HL-60 (cell line): Measurements from ENCODE around the gene SLAMF9.

Experiments
- DNase-seq, 2 experiments: peaks; one replicate each; pipeline ENCODE4 v3.0.0-alpha.2; 2010 to 2020; ENCODE audit warnings: low read depth in 1 of 2, low spot score in 1 of 2
- H3K27ac ChIP-seq: fragments of 250-450 bp; sonication (Bioruptor Pico); replicated peaks from 2 replicates; pipeline ENCODE4 v1.5.1; 2020; ENCODE audit warnings: mild to moderate bottlenecking, moderate library complexity
- H3K27me3 ChIP-seq: fragments of 250-450 bp; sonication (Bioruptor Pico); 2 replicates; pipeline ENCODE4 v1.5.1; 2021; ENCODE audit warnings: mild to moderate bottlenecking, moderate library complexity; ENCODE audit not compliant: insufficient read depth, poor library complexity, severe bottlenecking
- H3K4me3 ChIP-seq: replicated peaks from 2 replicates; pipeline ENCODE4 v1.5.1; 2011; ENCODE audit warnings: mild to moderate bottlenecking, control low read depth, low read length; ENCODE audit not compliant: insufficient read depth
- GABPA ChIP-seq: IDR thresholded peaks from 2 replicates; pipeline ENCODE4 v1.6.1; 2012; ENCODE audit warnings: low read depth
- POLR2AphosphoS5 ChIP-seq: IDR thresholded peaks from 2 replicates; pipeline ENCODE4 v1.6.1; 2012; ENCODE audit warnings: low read depth
- REST ChIP-seq: IDR thresholded peaks from 2 replicates; pipeline ENCODE4 v1.6.1; 2012; ENCODE audit warnings: low read depth; ENCODE audit not compliant: insufficient replicate concordance
- SPI1 ChIP-seq: IDR thresholded peaks from 2 replicates; pipeline ENCODE4 v1.6.1; 2012; ENCODE audit warnings: low read depth, mild to moderate bottlenecking, borderline replicate concordance
- TF ChIP-seq, protein P1 (sequence below): IDR thresholded peaks from one replicate; pipeline ENCODE4 v1.5.1; 2011; ENCODE audit warnings: low read length, control low read depth, inconsistent platforms; ENCODE audit not compliant: insufficient read depth

The SLAMF9 gene

DNA sequence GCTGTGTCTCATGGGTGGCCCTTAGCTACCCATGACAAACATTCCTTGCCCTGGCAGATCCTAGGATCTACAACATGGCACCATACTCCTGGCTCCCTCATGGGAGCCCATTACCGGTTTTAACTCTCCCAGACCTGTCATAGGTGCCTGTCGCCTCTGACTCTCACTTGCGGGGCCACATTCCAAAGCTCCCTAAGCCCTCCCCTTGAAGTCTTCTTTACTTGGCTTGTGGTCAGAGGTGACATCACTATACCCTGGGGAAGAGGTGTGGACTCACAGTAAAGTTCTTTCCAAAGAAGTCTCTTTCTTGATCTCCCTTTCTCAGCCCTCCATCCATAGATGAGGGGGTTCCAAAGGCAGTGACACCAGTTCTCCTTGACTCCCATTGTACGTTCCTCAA lies 5.4 kb upstream of the SLAMF9 start:
- TF ChIP-seq SPI1 (no peak), REST (no peak), POLR2AphosphoS5 (no peak)
- Histone ChIP-seq H3K27me3 (peaks cover 4% of the 10 kb centered on the region), H3K27ac (no peak overlapping the region), H3K4me3 (no peak overlapping the region)
- no peak for DNase-seq

DNA sequence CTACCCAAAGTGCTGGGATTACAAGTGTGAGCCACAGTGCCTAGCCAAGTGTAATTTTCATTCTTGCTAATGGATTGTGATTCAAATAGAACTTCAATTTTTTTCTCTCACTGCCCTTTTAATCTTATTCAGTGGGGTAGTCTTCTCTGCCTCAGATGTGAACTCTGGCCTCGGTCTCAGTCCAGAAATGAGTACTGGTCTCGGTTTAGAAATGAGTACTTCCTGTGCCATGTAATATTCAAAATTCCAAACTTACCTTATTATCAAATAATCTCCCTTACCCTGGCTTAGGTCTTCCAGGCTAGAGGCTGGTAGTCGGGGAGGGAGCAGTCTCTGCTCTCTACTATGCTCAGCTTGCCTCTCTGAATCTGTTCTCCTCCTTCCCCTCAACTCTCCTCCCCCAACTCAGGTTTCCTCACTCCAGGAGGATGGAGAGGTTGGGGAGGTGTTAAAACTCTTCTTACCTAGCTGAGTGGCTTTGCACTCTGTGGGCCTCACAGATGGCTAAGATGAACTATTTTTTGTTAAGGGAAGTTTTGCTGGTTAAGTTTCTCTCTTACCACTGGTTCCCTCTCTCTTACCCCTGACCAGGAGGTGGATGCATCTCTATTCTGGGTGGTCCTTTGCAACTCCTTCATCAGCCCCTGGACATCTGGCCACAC lies 4.8 kb upstream of the SLAMF9 start:
- TF ChIP-seq, protein P1, sequence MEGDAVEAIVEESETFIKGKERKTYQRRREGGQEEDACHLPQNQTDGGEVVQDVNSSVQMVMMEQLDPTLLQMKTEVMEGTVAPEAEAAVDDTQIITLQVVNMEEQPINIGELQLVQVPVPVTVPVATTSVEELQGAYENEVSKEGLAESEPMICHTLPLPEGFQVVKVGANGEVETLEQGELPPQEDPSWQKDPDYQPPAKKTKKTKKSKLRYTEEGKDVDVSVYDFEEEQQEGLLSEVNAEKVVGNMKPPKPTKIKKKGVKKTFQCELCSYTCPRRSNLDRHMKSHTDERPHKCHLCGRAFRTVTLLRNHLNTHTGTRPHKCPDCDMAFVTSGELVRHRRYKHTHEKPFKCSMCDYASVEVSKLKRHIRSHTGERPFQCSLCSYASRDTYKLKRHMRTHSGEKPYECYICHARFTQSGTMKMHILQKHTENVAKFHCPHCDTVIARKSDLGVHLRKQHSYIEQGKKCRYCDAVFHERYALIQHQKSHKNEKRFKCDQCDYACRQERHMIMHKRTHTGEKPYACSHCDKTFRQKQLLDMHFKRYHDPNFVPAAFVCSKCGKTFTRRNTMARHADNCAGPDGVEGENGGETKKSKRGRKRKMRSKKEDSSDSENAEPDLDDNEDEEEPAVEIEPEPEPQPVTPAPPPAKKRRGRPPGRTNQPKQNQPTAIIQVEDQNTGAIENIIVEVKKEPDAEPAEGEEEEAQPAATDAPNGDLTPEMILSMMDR: no peak
- no peak for TF ChIP-seq GABPA
- no peak for TF ChIP-seq POLR2AphosphoS5
- TF ChIP-seq REST: no peak
- TF ChIP-seq SPI1: no peak
- Histone ChIP-seq H3K4me3 (no peak overlapping the region), H3K27ac (no peak overlapping the region), H3K27me3 (peaks cover 4% of the 10 kb centered on the region)
- DNase-seq: no peak

DNA sequence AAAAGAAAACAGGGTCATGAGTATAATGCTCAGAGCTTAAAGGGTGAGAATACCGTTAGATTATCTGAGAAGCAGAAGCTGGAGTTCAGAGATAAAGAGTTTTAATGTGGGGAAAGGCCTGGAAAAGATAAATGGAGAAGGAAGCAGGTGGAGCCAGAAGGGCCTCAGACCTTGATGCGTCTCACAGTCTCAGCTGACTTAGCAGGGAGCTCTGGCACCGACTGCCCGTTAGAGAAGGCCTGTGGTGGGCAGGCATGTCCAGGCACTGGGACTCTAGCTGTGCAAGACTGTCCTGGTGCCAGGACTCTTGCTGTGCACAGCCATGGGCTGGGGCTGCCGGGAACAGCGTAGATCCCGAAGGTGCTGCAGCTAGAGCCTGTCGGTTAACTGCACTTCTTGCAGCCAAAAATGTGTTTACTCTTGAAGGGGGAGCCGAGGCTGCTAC lies 3.8 kb upstream of the SLAMF9 start:
- Histone ChIP-seq H3K27ac (no peak overlapping the region), H3K27me3 (peaks cover 4% of the 10 kb centered on the region), H3K4me3 (no peak overlapping the region)
- no peak for TF ChIP-seq POLR2AphosphoS5
- TF ChIP-seq, protein P1: no peak
- TF ChIP-seq SPI1: no peak
- TF ChIP-seq REST: no peak
- no peak for TF ChIP-seq GABPA
- no peak for DNase-seq
